22Rv1 (cell line): ENCODE results near the gene KLHDC8A.

Experiments used
- ZFX ChIP-seq: fragments of 450-650 bp; IDR thresholded peaks from 2 replicates; pipeline ENCODE4 v1.6.1; 2017; ENCODE audit warnings: antibody characterized with exemption, borderline replicate concordance
- TF ChIP-seq, protein P1 (sequence below): fragments of 450-650 bp; IDR thresholded peaks from 2 replicates; pipeline ENCODE4 v1.5.1; 2017; ENCODE audit warnings: mild to moderate bottlenecking

DNA sequence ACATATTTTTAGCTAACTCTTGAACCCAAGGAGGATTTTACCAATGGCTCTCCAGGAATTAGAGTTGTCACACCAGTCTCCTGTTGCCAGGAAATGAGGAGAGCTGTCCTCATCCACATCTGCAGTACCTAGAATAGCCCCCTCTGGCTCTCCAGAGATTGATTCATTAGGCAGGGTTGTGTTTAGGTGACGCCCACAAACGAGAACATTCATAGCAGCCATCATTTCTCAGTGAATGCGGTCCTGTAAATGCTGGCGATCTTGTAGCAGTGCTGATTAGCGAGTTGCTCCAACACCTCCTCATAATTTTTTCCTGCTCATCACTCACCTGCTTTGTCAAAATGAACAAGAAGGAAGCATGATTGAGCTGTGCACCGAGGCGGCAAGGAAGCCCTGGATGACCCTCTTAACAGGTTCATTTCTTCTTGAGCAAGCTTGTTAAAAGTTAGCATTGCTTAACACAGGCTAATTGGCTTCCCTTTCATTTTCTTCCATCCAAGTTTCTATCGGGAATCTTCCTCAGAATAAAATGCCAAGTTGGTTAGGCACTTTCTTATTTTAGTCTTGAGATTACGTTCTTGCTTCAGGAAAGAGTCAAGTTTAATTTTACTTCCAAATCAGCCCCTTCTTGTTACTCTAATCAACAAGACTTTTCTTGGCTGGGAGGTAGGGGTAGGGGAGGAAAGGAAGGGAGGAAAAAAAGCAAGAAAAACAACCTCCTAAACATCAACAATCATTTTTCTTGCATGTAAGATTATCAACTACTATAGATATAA is 16.5 kb upstream of the KLHDC8A start:
- TF ChIP-seq, protein P1, sequence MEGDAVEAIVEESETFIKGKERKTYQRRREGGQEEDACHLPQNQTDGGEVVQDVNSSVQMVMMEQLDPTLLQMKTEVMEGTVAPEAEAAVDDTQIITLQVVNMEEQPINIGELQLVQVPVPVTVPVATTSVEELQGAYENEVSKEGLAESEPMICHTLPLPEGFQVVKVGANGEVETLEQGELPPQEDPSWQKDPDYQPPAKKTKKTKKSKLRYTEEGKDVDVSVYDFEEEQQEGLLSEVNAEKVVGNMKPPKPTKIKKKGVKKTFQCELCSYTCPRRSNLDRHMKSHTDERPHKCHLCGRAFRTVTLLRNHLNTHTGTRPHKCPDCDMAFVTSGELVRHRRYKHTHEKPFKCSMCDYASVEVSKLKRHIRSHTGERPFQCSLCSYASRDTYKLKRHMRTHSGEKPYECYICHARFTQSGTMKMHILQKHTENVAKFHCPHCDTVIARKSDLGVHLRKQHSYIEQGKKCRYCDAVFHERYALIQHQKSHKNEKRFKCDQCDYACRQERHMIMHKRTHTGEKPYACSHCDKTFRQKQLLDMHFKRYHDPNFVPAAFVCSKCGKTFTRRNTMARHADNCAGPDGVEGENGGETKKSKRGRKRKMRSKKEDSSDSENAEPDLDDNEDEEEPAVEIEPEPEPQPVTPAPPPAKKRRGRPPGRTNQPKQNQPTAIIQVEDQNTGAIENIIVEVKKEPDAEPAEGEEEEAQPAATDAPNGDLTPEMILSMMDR: no peak
- TF ChIP-seq ZFX: no peak
